Fibroblast of lung (primary cell): Measurements from ENCODE around the gene MTA1. TPM values are rescaled to one million over a fixed set of nuclear protein-coding genes. Genes with fewer than 3 reads are reported as not detected.
A peak's percentile ranks its signal among the peaks of the same experiment; 100 is the strongest.

Source experiments
- DNase-seq, 2 donors: peaks; one replicate each; pipeline versions ENCODE4 v3.0.0 to v3.0.0-alpha.2; 2010; ENCODE audit warnings: low read depth in 2 of 2
- H2AFZ ChIP-seq: 2 replicates; pipeline ENCODE4 v1.5.1; 2012; ENCODE audit warnings: low read length, control low read depth, inconsistent platforms
- H3K27ac ChIP-seq: 2 replicates; pipeline ENCODE4 v1.5.1; 2011; ENCODE audit warnings: low read length, control low read depth; ENCODE audit not compliant: insufficient read depth
- H3K27me3 ChIP-seq: 2 replicates; pipeline ENCODE4 v1.5.1; 2011; ENCODE audit warnings: mild to moderate bottlenecking, low read length; ENCODE audit not compliant: control insufficient read depth, insufficient read depth
- H3K36me3 ChIP-seq: 2 replicates; pipeline ENCODE4 v1.5.1; 2011; ENCODE audit warnings: low read length; ENCODE audit not compliant: control insufficient read depth, insufficient read depth
- H3K4me1 ChIP-seq: 2 replicates; pipeline ENCODE4 v1.5.1; 2011; ENCODE audit warnings: low read length; ENCODE audit not compliant: control insufficient read depth, insufficient read depth; ENCODE audit errors: extremely low read depth
- H3K4me2 ChIP-seq: 2 replicates; pipeline ENCODE4 v1.5.1; 2011; ENCODE audit warnings: low read length, control low read depth; ENCODE audit not compliant: insufficient read depth; ENCODE audit errors: extremely low read depth
- H3K4me3 ChIP-seq, 4 experiments: fragments of 200-600 bp in 1 of 4; sonication (generic) in 1 of 4; replicated peaks in 1 of 4; 2 replicates each; pipeline ENCODE4 v1.5.1; 2011 to 2016; ENCODE audit warnings: low read length in 4 of 4, low read depth in 3 of 4, mild to moderate bottlenecking in 3 of 4, control low read depth in 2 of 4, inconsistent platforms in 1 of 4, mixed read lengths in 1 of 4; ENCODE audit not compliant: insufficient read depth in 1 of 4; ENCODE audit errors: control extremely low read depth in 1 of 4
- H3K79me2 ChIP-seq: 2 replicates; pipeline ENCODE4 v1.5.1; 2012; ENCODE audit warnings: mild to moderate bottlenecking, low read length, inconsistent platforms; ENCODE audit not compliant: control insufficient read depth, insufficient read depth
- H3K9ac ChIP-seq: 2 replicates; pipeline ENCODE4 v1.5.1; 2011; ENCODE audit warnings: mild to moderate bottlenecking, low read length, control low read depth; ENCODE audit not compliant: insufficient read depth
- H3K9me3 ChIP-seq: 2 replicates; pipeline ENCODE4 v1.5.1; 2012; ENCODE audit warnings: low read depth, low read length; ENCODE audit not compliant: control insufficient read depth, insufficient read depth
- H4K20me1 ChIP-seq: 2 replicates; pipeline ENCODE4 v1.5.1; 2011; ENCODE audit warnings: low read length; ENCODE audit not compliant: control insufficient read depth, insufficient read depth; ENCODE audit errors: extremely low read depth
- CTCF ChIP-seq, 2 donors: IDR thresholded peaks in 1 of 2; conservative IDR thresholded peaks in 1 of 2; 1 replicate in 1 of 2; 2 replicates in 1 of 2; pipeline ENCODE4 v1.5.1; 2011 to 2012; ENCODE audit warnings: low read length in 2 of 2, control low read depth in 1 of 2, inconsistent platforms in 1 of 2, low read depth in 1 of 2, mild to moderate bottlenecking in 1 of 2
- EZH2 ChIP-seq: IDR thresholded peaks from 2 replicates; pipeline ENCODE4 v1.5.1; 2012; ENCODE audit warnings: low read length, control low read depth, mild to moderate bottlenecking; ENCODE audit errors: missing control alignments
- polyA plus RNA-seq, 2 donors: library from polyadenylated mRNA; depleted of rRNA in 1 of 2; stranded (reverse) in 1 of 2; unstranded in 1 of 2; fragments of >200 nt; gene quantifications; 2 replicates each; pipeline ENCODE4 v1.2.1, GENCODE V29; 2011 to 2012; ENCODE audit warnings: missing spikeins in 1 of 2
- total RNA-seq: library from RNA; depleted of rRNA; stranded (reverse); fragments of >200 nt; gene quantifications from 2 replicates; pipeline ENCODE4 v1.2.1, GENCODE V29; 2014

Gene MTA1
- total and polyA plus RNA-seq, 2 donors (not counting 1 experiment from before 2014, with no cell fraction given), result 28.6 to 29.7 TPM

GRCh38 chr14:105427936-105428485, 8.4 kb downstream of the MTA1 start:
- Histone ChIP-seq H3K27me3 (no peaks in the 10 kb centered on the region), H4K20me1 (no peaks in the 10 kb centered on the region)
- no peak for TF ChIP-seq EZH2
- no peak for TF ChIP-seq CTCF (conservative IDR thresholded peaks at IDR 0.05 in 1 of 2, IDR thresholded peaks at IDR 0.05 in 1 of 2; ENCODE audit: low read depth in 1 of 2, low read length in 2 of 2)

GRCh38 chr14:105430042-105430441, 10.4 kb downstream of the MTA1 start:
- H3K4me1 ChIP-seq, result no peaks in the 10 kb centered on the region
- no peak overlapping the region for H3K27ac ChIP-seq
- no peak overlapping the region for H3K4me2 ChIP-seq

More at GRCh38 chr14:105427936-105428485, 8.4 kb downstream of the MTA1 start:
- H3K9me3 ChIP-seq, result no peaks in the 10 kb centered on the region
- H3K9ac ChIP-seq, result no peak overlapping the region
- H3K4me2 ChIP-seq, result no peak overlapping the region
- H2AFZ ChIP-seq, result no peak overlapping the region
- no peak for DNase-seq
- H3K79me2 ChIP-seq, result peaks cover 68% of the 10 kb centered on the region
- no peak overlapping the region for H3K4me3 ChIP-seq
- H3K4me1 ChIP-seq, result no peaks in the 10 kb centered on the region
- no peak overlapping the region for H3K27ac ChIP-seq
- peaks cover 3% of the 10 kb centered on the region for H3K36me3 ChIP-seq

GRCh38 chr14:105430565-105430964, 10.9 kb downstream of the MTA1 start:
- TF ChIP-seq CTCF (conservative IDR thresholded peaks at IDR 0.05 in 1 of 2, IDR thresholded peaks at IDR 0.05 in 1 of 2; ENCODE audit: low read depth in 1 of 2, low read length in 2 of 2) (no peak), EZH2 (no peak)
- H3K79me2 ChIP-seq, result peaks cover 67% of the 10 kb centered on the region
- H3K4me1 ChIP-seq, result no peaks in the 10 kb centered on the region
- peak overlapping the region; percentile 56 for H3K4me2 ChIP-seq
- peak; percentile 69 to 76 for DNase-seq
- no peak overlapping the region for H2AFZ ChIP-seq
- H4K20me1 ChIP-seq, result no peaks in the 10 kb centered on the region
- H3K36me3 ChIP-seq, result peaks cover 3% of the 10 kb centered on the region
- H3K4me3 ChIP-seq, result no peak overlapping the region
- no peak overlapping the region for H3K27ac ChIP-seq
- no peaks in the 10 kb centered on the region for H3K27me3 ChIP-seq
- H3K9ac ChIP-seq, result no peak overlapping the region
- no peaks in the 10 kb centered on the region for H3K9me3 ChIP-seq

More at GRCh38 chr14:105430042-105430441, 10.4 kb downstream of the MTA1 start:
- Histone ChIP-seq H3K9ac (no peak overlapping the region), H3K9me3 (no peaks in the 10 kb centered on the region), H4K20me1 (no peaks in the 10 kb centered on the region), H3K36me3 (peaks cover 3% of the 10 kb centered on the region), H2AFZ (no peak overlapping the region), H3K4me3 (no peak overlapping the region), H3K27me3 (no peaks in the 10 kb centered on the region), H3K79me2 (peaks cover 67% of the 10 kb centered on the region)
- DNase-seq, result no peak
- TF ChIP-seq EZH2 (no peak), CTCF (conservative IDR thresholded peaks at IDR 0.05 in 1 of 2, IDR thresholded peaks at IDR 0.05 in 1 of 2; ENCODE audit: low read depth in 1 of 2, low read length in 2 of 2) (no peak)
